Measurements from ENCODE around the gene CPN2. TPM values are rescaled to one million over a fixed set of nuclear protein-coding genes. Genes with fewer than 3 reads are reported as not detected.

CPN2 gene
- total RNA-seq, 6 donors from 2014 or later: 0.10 TPM; not detected in 5

- ATAC-seq (ENCODE audit: low FRiP score in 2 of 2): no peak
- 65 to 79% methylated on average over 10 of the region's 10 CpGs for WGBS, 2 donors
- peaks cover 0 to 8% (median 3%) of the 10 kb centered on the region in 4 donors for H3K4me1 ChIP-seq
Observed at GRCh38 chr3:194370753-194371152, 19.6 kb upstream of the CPN2 start.

GRCh38 chr3:194369522-194370279 is 18.6 kb upstream of the CPN2 start, which contains the start of gene LRRC15:
Gene LRRC15 (minus strand): TSS chr3:194369743. CDS start chr3:194361043, 8,700 bp downstream.
- TF ChIP-seq CTCF (IDR thresholded peaks at IDR 0.05) (no peak), POLR2AphosphoS5 (IDR thresholded peaks at IDR 0.05) (no peak), EP300 (IDR thresholded peaks at IDR 0.05) (no peak), POLR2A (IDR thresholded peaks at IDR 0.05) (no peak)
- Histone ChIP-seq H3K9me3 (no peaks in the 10 kb centered on the region), H3K4me3 (no peak within 1 kb of the TSS), H3K27ac (no peak within 1 kb of the TSS), H3K4me1 (peaks cover 0 to 8% (median 3%) of the 10 kb centered on the region in 4 donors), H3K27me3 (peaks cover 0 to 4% (median 0%) of the 10 kb centered on the region in 4 donors), H3K36me3 (no peaks in the 10 kb centered on the region)
- WGBS, 2 donors: 9 to 20% methylated on average over 7 to 19 of the region's 21 CpGs
- DNase-seq (peak; percentile 35 to 83), ATAC-seq (ENCODE audit: low FRiP score in 2 of 2) (peak; percentile 74 to 75)

More at GRCh38 chr3:194370753-194371152, 19.6 kb upstream of the CPN2 start:
- peaks cover 0 to 4% (median 0%) of the 10 kb centered on the region in 4 donors for H3K27me3 ChIP-seq
- H3K27ac ChIP-seq: no peak overlapping the region
- no peaks in the 10 kb centered on the region for H3K36me3 ChIP-seq
- no peak for DNase-seq
- no peak overlapping the region for H3K4me3 ChIP-seq
- TF ChIP-seq CTCF (IDR thresholded peaks at IDR 0.05) (no peak), POLR2AphosphoS5 (IDR thresholded peaks at IDR 0.05) (no peak), POLR2A (IDR thresholded peaks at IDR 0.05) (no peak), EP300 (IDR thresholded peaks at IDR 0.05) (no peak)
- no peaks in the 10 kb centered on the region for H3K9me3 ChIP-seq

GRCh38 chr3:194368918-194369317 is 17.8 kb upstream of the CPN2 start:
- TF ChIP-seq EP300 (IDR thresholded peaks at IDR 0.05): no peak
- 77% methylated on average over 6 of the region's 6 CpGs; no CpG with 5 or more reads in 1 of the 2 donors for WGBS, 2 donors
- DNase-seq: no peak
- no peak overlapping the region for H3K4me3 ChIP-seq
- H3K4me1 ChIP-seq: peaks cover 0 to 8% (median 3%) of the 10 kb centered on the region in 4 donors
- ATAC-seq (ENCODE audit: low FRiP score in 2 of 2): no peak
- H3K27me3 ChIP-seq: peaks cover 0 to 4% (median 0%) of the 10 kb centered on the region in 4 donors
- no peaks in the 10 kb centered on the region for H3K9me3 ChIP-seq
- H3K36me3 ChIP-seq: no peaks in the 10 kb centered on the region
- H3K27ac ChIP-seq: no peak overlapping the region

GRCh38 chr3:194367992-194368841 is 17.1 kb upstream of the CPN2 start:
- Histone ChIP-seq H3K27me3 (peaks cover 0 to 4% (median 0%) of the 10 kb centered on the region in 4 donors), H3K27ac (no peak overlapping the region), H3K9me3 (no peaks in the 10 kb centered on the region), H3K36me3 (no peaks in the 10 kb centered on the region), H3K4me1 (peaks cover 0 to 8% (median 3%) of the 10 kb centered on the region in 4 donors), H3K4me3 (no peak overlapping the region)
- DNase-seq: no peak
- ATAC-seq (ENCODE audit: low FRiP score in 2 of 2): peak in 1 of 2 donors; percentile 60
- TF ChIP-seq CTCF (IDR thresholded peaks at IDR 0.05) (no peak), POLR2AphosphoS5 (IDR thresholded peaks at IDR 0.05) (no peak), EP300 (IDR thresholded peaks at IDR 0.05) (no peak), POLR2A (IDR thresholded peaks at IDR 0.05) (no peak)
- WGBS, 2 donors: 59 to 64% methylated on average over 15 to 18 of the region's 18 CpGs

GRCh38 chr3:194365978-194366490 is 14.9 kb upstream of the CPN2 start:
- DNase-seq: no peak
- 84 to 87% methylated on average over 7 to 12 of the region's 12 CpGs for WGBS, 2 donors

More at GRCh38 chr3:194365978-194366490, 14.9 kb upstream of the CPN2 start:
- Histone ChIP-seq H3K27ac (no peak overlapping the region), H3K27me3 (peaks cover 0 to 4% (median 0%) of the 10 kb centered on the region in 4 donors), H3K4me1 (peaks cover 0 to 8% (median 3%) of the 10 kb centered on the region in 4 donors), H3K36me3 (no peaks in the 10 kb centered on the region), H3K4me3 (no peak overlapping the region), H3K9me3 (no peaks in the 10 kb centered on the region)
- ATAC-seq (ENCODE audit: low FRiP score in 2 of 2): no peak
- TF ChIP-seq POLR2A (IDR thresholded peaks at IDR 0.05) (no peak), CTCF (IDR thresholded peaks at IDR 0.05) (no peak), POLR2AphosphoS5 (IDR thresholded peaks at IDR 0.05) (no peak), EP300 (IDR thresholded peaks at IDR 0.05) (no peak)
